ENCODE data around the gene FEM1C.

The FEM1C gene

GRCh38 chr5:115544436-115545350 lies at the start of gene FEM1C:
Gene FEM1C (minus strand): TSS chr5:115544775. CDS start chr5:115543493, 1,282 bp downstream.
- peak; percentile 93 to 96 for DNase-seq (ENCODE audit: low read depth in 2 of 2)

- no peak for DNase-seq (ENCODE audit: low read depth in 2 of 2)
Measured at GRCh38 chr5:115589043-115589442, 44.5 kb upstream of the FEM1C start.

- DNase-seq (ENCODE audit: low read depth in 2 of 2): no peak
Measured at GRCh38 chr5:115588640-115589039, 44.1 kb upstream of the FEM1C start.

- no peak for DNase-seq (ENCODE audit: low read depth in 2 of 2)
Measured at GRCh38 chr5:115586525-115587146, 42.1 kb upstream of the FEM1C start.

- no peak for DNase-seq (ENCODE audit: low read depth in 2 of 2)
Measured at GRCh38 chr5:115585265-115585664, 40.7 kb upstream of the FEM1C start.

GRCh38 chr5:115584501-115584900 lies 39.9 kb upstream of the FEM1C start:
- DNase-seq (ENCODE audit: low read depth in 2 of 2): no peak

- DNase-seq (ENCODE audit: low read depth in 2 of 2): no peak
Measured at GRCh38 chr5:115583474-115583873, 38.9 kb upstream of the FEM1C start.

- DNase-seq (ENCODE audit: low read depth in 2 of 2): no peak
Measured at GRCh38 chr5:115580941-115581340, 36.4 kb upstream of the FEM1C start.

GRCh38 chr5:115579747-115580173 lies 35.2 kb upstream of the FEM1C start:
- DNase-seq (ENCODE audit: low read depth in 2 of 2): no peak

GRCh38 chr5:115579216-115579615 lies 34.6 kb upstream of the FEM1C start:
- DNase-seq (ENCODE audit: low read depth in 2 of 2): no peak

- no peak for DNase-seq (ENCODE audit: low read depth in 2 of 2)
Measured at GRCh38 chr5:115578657-115579056, 34.1 kb upstream of the FEM1C start.

GRCh38 chr5:115577741-115578140 lies 33.2 kb upstream of the FEM1C start:
- no peak for DNase-seq (ENCODE audit: low read depth in 2 of 2)

- DNase-seq (ENCODE audit: low read depth in 2 of 2): no peak
Measured at GRCh38 chr5:115577329-115577728, 32.8 kb upstream of the FEM1C start.

GRCh38 chr5:115575167-115576070 lies 30.8 kb upstream of the FEM1C start:
- DNase-seq (ENCODE audit: low read depth in 2 of 2): no peak

- no peak for DNase-seq (ENCODE audit: low read depth in 2 of 2)
Measured at GRCh38 chr5:115573133-115573532, 28.6 kb upstream of the FEM1C start.

GRCh38 chr5:115571441-115571878 lies 26.9 kb upstream of the FEM1C start:
- DNase-seq (ENCODE audit: low read depth in 2 of 2): no peak

GRCh38 chr5:115568668-115569067 lies 24.1 kb upstream of the FEM1C start:
- DNase-seq (ENCODE audit: low read depth in 2 of 2): no peak

GRCh38 chr5:115565233-115565632 lies 20.7 kb upstream of the FEM1C start:
- no peak for DNase-seq (ENCODE audit: low read depth in 2 of 2)

- no peak for DNase-seq (ENCODE audit: low read depth in 2 of 2)
Measured at GRCh38 chr5:115561176-115561575, 16.6 kb upstream of the FEM1C start.

- no peak for DNase-seq (ENCODE audit: low read depth in 2 of 2)
Measured at GRCh38 chr5:115559524-115559923, 14.9 kb upstream of the FEM1C start.

GRCh38 chr5:115558388-115558956 lies 13.9 kb upstream of the FEM1C start:
- no peak for DNase-seq (ENCODE audit: low read depth in 2 of 2)
